H1 (cell line): Measurements from ENCODE around the gene ZMYM4. TPM values are rescaled to one million over a fixed set of nuclear protein-coding genes. Genes with fewer than 3 reads are reported as not detected.

Experiments
- CTCF ChIA-PET: fragments of 300-600 bp; sonication (Branson Sonifier 250); formaldehyde crosslinking; loops from one replicate; lab custom pipeline; 2021; ENCODE audit not compliant: partially characterized antibody; lab: Charles Lee
- POLR2A ChIA-PET: fragments of 300-600 bp; sonication (Branson Sonifier 250); formaldehyde crosslinking; loops from one replicate; lab custom pipeline; 2021; ENCODE audit warnings: inconsistent platforms; ENCODE audit not compliant: partially characterized antibody; lab: Charles Lee
- DNase-seq, 2 experiments: peaks; one replicate each; pipeline versions ENCODE4 v3.0.0 to v3.0.0-alpha.2; 2010 to 2022; ENCODE audit warnings: low spot score in 2 of 2, low read depth in 1 of 2, mixed read lengths in 1 of 2
- FAIRE-seq: peaks from 2 replicates; lab custom pipeline; 2011; peaks lifted over from hg19 to GRCh38; lab: Jason Lieb, UNC
- H2AFZ ChIP-seq: 2 replicates; pipeline ENCODE4 v1.8.1; 2012; ENCODE audit warnings: low read length, inconsistent platforms
- H2AK5ac ChIP-seq: 2 replicates; pipeline ENCODE4 v1.6.1; 2013; ENCODE audit warnings: low read depth, low read length
- H2BK120ac ChIP-seq: replicated peaks from 2 replicates; pipeline ENCODE3; 2013; ENCODE audit warnings: low read depth, low read length, inconsistent platforms
- H2BK12ac ChIP-seq: 2 replicates; pipeline ENCODE4 v1.6.1; 2013; ENCODE audit warnings: low read depth, low read length
- H2BK15ac ChIP-seq: 2 replicates; pipeline ENCODE4 v1.6.1; 2013; ENCODE audit warnings: low read length
- H2BK20ac ChIP-seq: 2 replicates; pipeline ENCODE4 v1.6.1; 2013; ENCODE audit warnings: low read length
- H2BK5ac ChIP-seq: 2 replicates; pipeline ENCODE4 v1.6.1; 2013; ENCODE audit warnings: low read depth, low read length
- H3K14ac ChIP-seq: 2 replicates; pipeline ENCODE4 v1.6.1; 2013; ENCODE audit warnings: inconsistent platforms; ENCODE audit not compliant: insufficient read length
- H3K18ac ChIP-seq: 2 replicates; pipeline ENCODE4 v1.6.1; 2013; ENCODE audit warnings: low read length; ENCODE audit errors: extremely low read depth
- H3K23ac ChIP-seq: 2 replicates; pipeline ENCODE4 v1.6.1; 2013; ENCODE audit warnings: inconsistent platforms; ENCODE audit not compliant: insufficient read length
- H3K23me2 ChIP-seq: 2 replicates; pipeline ENCODE4 v1.6.1; 2013; ENCODE audit warnings: low read depth, low read length
- H3K27ac ChIP-seq: 2 replicates; pipeline ENCODE4 v1.6.1; 2011; ENCODE audit warnings: low read depth, low read length, inconsistent platforms
- H3K27me3 ChIP-seq, 4 experiments: replicated peaks in 1 of 4; 1 replicate in 1 of 4; 2 replicates in 3 of 4; pipeline versions ENCODE4 v1.6.1 to v1.8.1; 2011 to 2013; ENCODE audit warnings: low read length in 3 of 4, mild to moderate bottlenecking in 3 of 4, inconsistent platforms in 2 of 4, mixed read lengths in 2 of 4, moderate library complexity in 1 of 4; ENCODE audit not compliant: control insufficient read depth in 3 of 4, insufficient read depth in 3 of 4; ENCODE audit errors: extremely low read depth in 1 of 4
- H3K36me3 ChIP-seq, 4 experiments: 2 replicates each; pipeline versions ENCODE4 v1.6.1 to v1.8.1; 2011 to 2013; ENCODE audit warnings: mild to moderate bottlenecking in 4 of 4, low read length in 3 of 4, moderate library complexity in 2 of 4, control low read depth in 1 of 4, inconsistent platforms in 1 of 4; ENCODE audit not compliant: insufficient read depth in 4 of 4, control insufficient read depth in 2 of 4
- H3K4ac ChIP-seq: replicated peaks from 2 replicates; pipeline ENCODE3; 2013; ENCODE audit warnings: low read length, low read depth, mixed read lengths, inconsistent platforms; ENCODE audit not compliant: insufficient read length
- H3K4me1 ChIP-seq, 4 experiments: replicated peaks in 1 of 4; 1 replicate in 1 of 4; 2 replicates in 3 of 4; pipeline versions ENCODE4 v1.6.1 to v1.8.1; 2011 to 2013; ENCODE audit warnings: low read length in 3 of 4, inconsistent platforms in 2 of 4, mixed read lengths in 1 of 4; ENCODE audit not compliant: insufficient read depth in 4 of 4, control insufficient read depth in 3 of 4
- H3K4me2 ChIP-seq, 2 experiments: 2 replicates each; pipeline versions ENCODE4 v1.6.1 to v1.8.1; 2011 to 2013; ENCODE audit warnings: low read depth in 2 of 2, low read length in 2 of 2, control low read depth in 1 of 2, inconsistent platforms in 1 of 2, mild to moderate bottlenecking in 1 of 2; ENCODE audit not compliant: insufficient read depth in 1 of 2
- H3K4me3 ChIP-seq, 4 experiments: fragments of 200-600, 300-600 bp in 1 of 4; sonication (generic), shearing (Covaris generic), sonication (Bioruptor Twin) in 1 of 4; 2 replicates each; pipeline versions ENCODE4 v1.5.1 to v1.8.1; 2011 to 2016; ENCODE audit warnings: low read length in 4 of 4, low read depth in 3 of 4, control low read depth in 2 of 4, inconsistent platforms in 2 of 4, mild to moderate bottlenecking in 2 of 4, mixed read lengths in 1 of 4, moderate library complexity in 1 of 4; ENCODE audit not compliant: insufficient read depth in 2 of 4; ENCODE audit errors: extremely low read depth in 1 of 4
- H3K56ac ChIP-seq: replicated peaks from 2 replicates; pipeline ENCODE3; 2013; ENCODE audit warnings: low read depth, mild to moderate bottlenecking, mixed read lengths, low read length, inconsistent platforms; ENCODE audit not compliant: insufficient read length
- H3K79me1 ChIP-seq: 2 replicates; pipeline ENCODE4 v1.6.1; 2013; ENCODE audit warnings: low read depth, low read length, control low read depth
- H3K79me2 ChIP-seq, 2 experiments: 2 replicates each; pipeline versions ENCODE4 v1.6.1 to v1.8.1; 2012 to 2013; ENCODE audit warnings: low read length in 2 of 2, mild to moderate bottlenecking in 2 of 2, inconsistent platforms in 1 of 2; ENCODE audit not compliant: insufficient read depth in 2 of 2, control insufficient read depth in 1 of 2
- H3K9ac ChIP-seq, 4 experiments: replicated peaks in 1 of 4; 1 replicate in 1 of 4; 2 replicates in 3 of 4; pipeline versions ENCODE4 v1.6.1 to v1.8.1; 2011 to 2013; ENCODE audit warnings: low read depth in 3 of 4, low read length in 3 of 4, control low read depth in 2 of 4, mild to moderate bottlenecking in 2 of 4, moderate library complexity in 2 of 4, inconsistent platforms in 1 of 4; ENCODE audit errors: extremely low read depth in 1 of 4
- H3K9me3 ChIP-seq, 2 experiments: 2 replicates each; pipeline versions ENCODE4 v1.6.1 to v1.8.1; 2012 to 2013; ENCODE audit warnings: mild to moderate bottlenecking in 2 of 2, moderate library complexity in 2 of 2, control low read depth in 1 of 2, inconsistent platforms in 1 of 2, low read depth in 1 of 2, low read length in 1 of 2, mixed read lengths in 1 of 2; ENCODE audit not compliant: insufficient read depth in 2 of 2
- H4K20me1 ChIP-seq, 2 experiments: replicated peaks in 1 of 2; 2 replicates each; pipeline versions ENCODE3 to v1.8.1; 2011 to 2013; ENCODE audit warnings: inconsistent platforms in 2 of 2, low read length in 2 of 2, mild to moderate bottlenecking in 1 of 2; ENCODE audit not compliant: insufficient read depth in 2 of 2, control insufficient read depth in 1 of 2
- H4K5ac ChIP-seq: 2 replicates; pipeline ENCODE4 v1.6.1; 2013; ENCODE audit warnings: low read length, low read depth, mixed read lengths, inconsistent platforms; ENCODE audit not compliant: insufficient read length
- H4K8ac ChIP-seq: 2 replicates; pipeline ENCODE4 v1.8.0; 2013; ENCODE audit warnings: mild to moderate bottlenecking, moderate library complexity, low read length, inconsistent platforms; ENCODE audit not compliant: insufficient read depth; ENCODE audit errors: extremely low read depth
- H4K91ac ChIP-seq: replicated peaks from 2 replicates; pipeline ENCODE3; 2013; ENCODE audit warnings: low read length, mixed read lengths, inconsistent platforms; ENCODE audit not compliant: insufficient read length
- BACH1 ChIP-seq: IDR thresholded peaks from 2 replicates; pipeline ENCODE4 v1.6.1; 2012; ENCODE audit warnings: low read length, improper control_type of control experiment
- CREB1 ChIP-seq: IDR thresholded peaks from 2 replicates; pipeline ENCODE4 v1.6.1; 2012; ENCODE audit warnings: inconsistent platforms
- JUN ChIP-seq: IDR thresholded peaks from 2 replicates; pipeline ENCODE4 v1.6.1; 2011; ENCODE audit warnings: low read depth, mild to moderate bottlenecking, improper control_type of control experiment, low read length
- PHF8 ChIP-seq: fragments of 200-600 bp; sonication (generic); conservative IDR thresholded peaks from 2 replicates; pipeline ENCODE4 v1.7.1; 2012; ENCODE audit warnings: low read depth, mild to moderate bottlenecking, inconsistent platforms, low read length, moderate library complexity
- POU5F1 ChIP-seq: IDR thresholded peaks from 2 replicates; pipeline ENCODE4 v1.6.1; 2011; ENCODE audit warnings: low read depth, mild to moderate bottlenecking, low read length, moderate library complexity
- RAD21 ChIP-seq, 2 experiments: IDR thresholded peaks in 1 of 2; conservative IDR thresholded peaks in 1 of 2; 2 replicates each; pipeline ENCODE4 v1.6.1; 2011; ENCODE audit warnings: low read depth in 2 of 2, low read length in 2 of 2, improper control_type of control experiment in 1 of 2, inconsistent platforms in 1 of 2, mild to moderate bottlenecking in 1 of 2, moderate library complexity in 1 of 2
- RXRA ChIP-seq: IDR thresholded peaks from 2 replicates; pipeline ENCODE4 v1.6.1; 2011; ENCODE audit warnings: low read depth, mild to moderate bottlenecking, low read length, moderate library complexity; ENCODE audit not compliant: insufficient read depth
- SIRT6 ChIP-seq: IDR thresholded peaks from one replicate; pipeline ENCODE4 v1.7.1; 2012; ENCODE audit warnings: low read length, inconsistent platforms
- SUZ12 ChIP-seq: fragments of 200-600 bp; sonication (generic); IDR thresholded peaks from 2 replicates; pipeline ENCODE4 v1.6.1; 2012; ENCODE audit warnings: mild to moderate bottlenecking, inconsistent platforms, low read length, moderate library complexity, mixed read lengths
- TAF7 ChIP-seq: optimal IDR thresholded peaks from 2 replicates; pipeline ENCODE3; 2011; ENCODE audit warnings: low read depth, mild to moderate bottlenecking, inconsistent platforms, low read length, moderate library complexity, borderline replicate concordance
- WGBS, 2 experiments: shearing (Covaris generic) in 1 of 2; methylation state at CpG; one replicate each; pipeline versions ENCODE4 v1.1.6 to v1.1.7; 2013 to 2015; ENCODE audit warnings: low lambda C conversion rate in 2 of 2, mixed read lengths in 2 of 2, inconsistent platforms in 1 of 2, low coverage in 1 of 2, missing lambda C conversion rate in 1 of 2; ENCODE audit not compliant: insufficient replicate concordance in 2 of 2, insufficient coverage in 1 of 2, insufficient read length in 1 of 2; ENCODE audit errors: extremely low coverage in 1 of 2, missing lambda C conversion rate in 1 of 2; 5-methylcytosine and 5-hydroxymethylcytosine counted together
- polyA plus RNA-seq, 7 experiments: library from polyadenylated mRNA; depleted of rRNA in 3 of 7; stranded (reverse) in 5 of 7; unstranded in 2 of 7; fragments of >200 nt in 5 of 7; fragments of 200-250 nt in 2 of 7; gene quantifications; 1 replicate in 5 of 7; 2 replicates in 1 of 7; 4 replicates in 1 of 7; pipeline versions ENCODE4 v1.2.1 to v1.2.3, GENCODE V29; 2011 to 2013; ENCODE audit warnings: missing spikeins in 2 of 7, mixed read lengths in 2 of 7
- total RNA-seq: library from RNA; stranded (reverse); fragmentation: NEBNext Ultra II Directional; extraction: Animal tissue kit (Norgen Biotek cat#: 25700); gene quantifications from 2 replicates; pipeline ENCODE4 v1.2.1, GENCODE V29; 2021
- TF ChIP-seq, protein P1 (sequence below): IDR thresholded peaks from 2 replicates; pipeline ENCODE4 v1.6.1; 2012; ENCODE audit warnings: low read length, inconsistent platforms
- TF ChIP-seq, protein P2 (sequence below): IDR thresholded peaks from 2 replicates; pipeline ENCODE4 v1.6.1; 2011; ENCODE audit warnings: low read length, improper control_type of control experiment

ZMYM4 gene
- total and polyA plus RNA-seq, 2 of the 8 experiments (the other 6 are each of a cell fraction or from before 2014, with no cell fraction given): 16.7 to 81.3 TPM

DNA sequence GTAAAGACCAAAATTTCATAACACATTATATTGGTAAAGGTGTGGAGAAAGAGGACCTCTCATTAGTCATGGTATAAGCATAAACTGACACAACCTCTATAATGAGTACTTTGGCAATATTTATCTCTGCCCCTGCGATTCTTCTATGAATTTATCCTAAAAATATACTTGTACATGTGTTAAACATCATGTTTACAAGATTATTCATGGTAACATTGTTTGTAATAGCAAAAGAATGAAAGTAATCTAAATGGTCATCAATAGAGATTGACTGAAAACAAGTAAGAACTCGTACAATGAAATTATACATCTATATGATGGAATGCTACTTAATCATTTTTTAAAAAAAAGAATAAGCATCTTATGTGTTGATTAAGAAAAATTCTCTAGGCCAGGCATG lies 192.3 kb downstream of the ZMYM4 start:
- Histone ChIP-seq H4K5ac (no peak overlapping the region), H4K8ac (no peak overlapping the region), H3K4me2 (no peak overlapping the region), H3K18ac (no peak overlapping the region), H3K79me1 (no peaks in the 10 kb centered on the region), H3K79me2 (no peaks in the 10 kb centered on the region), H3K23me2 (no peaks in the 10 kb centered on the region), H2BK20ac (no peak overlapping the region), H3K14ac (no peak overlapping the region), H3K27me3 (no peaks in the 10 kb centered on the region), H3K36me3 (peaks cover 4 to 40% (median 25%) of the 10 kb centered on the region in 4 experiments; a peak in 6 of 8 replicates), H4K91ac (no peak overlapping the region), H3K23ac (no peak overlapping the region), H2AFZ (no peak overlapping the region), H3K4me3 (no peak overlapping the region), H4K20me1 (no peaks in the 10 kb centered on the region), H3K9me3 (peaks cover 9 to 10% of the 10 kb centered on the region in 2 experiments), H2BK5ac (no peak overlapping the region), H2AK5ac (no peak overlapping the region), H3K56ac (no peak overlapping the region), H2BK12ac (no peak overlapping the region), H3K4ac (no peak overlapping the region), H3K4me1 (no peaks in the 10 kb centered on the region), H2BK120ac (no peak overlapping the region), H3K27ac (no peak overlapping the region), H2BK15ac (no peak overlapping the region), H3K9ac (no peak overlapping the region)
- POLR2A ChIA-PET: no interaction called here
- DNase-seq (no peak), FAIRE-seq (no peak)
- WGBS, 2 experiments: 85% methylated on average over 2 of the region's 2 CpGs; no CpG with 5 or more reads in 1 of the 2 experiments
- CTCF ChIA-PET: interaction anchor here (1.5 kb wide), 1 partner anchor 77 kb away, joined by 3 read pairs; no protein-coding TSS in a partner anchor
- TF ChIP-seq RXRA (no peak), SUZ12 (no peak), PHF8 (no peak), CREB1 (no peak), RAD21 (IDR thresholded peaks at IDR 0.05 in 1 of 2, conservative IDR thresholded peaks at IDR 0.05 in 1 of 2; ENCODE audit: low read depth in 2 of 2, low read length in 2 of 2) (no peak), TAF7 (no peak), BACH1 (no peak), JUN (no peak), SIRT6 (no peak), POU5F1 (no peak)
- TF ChIP-seq, protein P1, sequence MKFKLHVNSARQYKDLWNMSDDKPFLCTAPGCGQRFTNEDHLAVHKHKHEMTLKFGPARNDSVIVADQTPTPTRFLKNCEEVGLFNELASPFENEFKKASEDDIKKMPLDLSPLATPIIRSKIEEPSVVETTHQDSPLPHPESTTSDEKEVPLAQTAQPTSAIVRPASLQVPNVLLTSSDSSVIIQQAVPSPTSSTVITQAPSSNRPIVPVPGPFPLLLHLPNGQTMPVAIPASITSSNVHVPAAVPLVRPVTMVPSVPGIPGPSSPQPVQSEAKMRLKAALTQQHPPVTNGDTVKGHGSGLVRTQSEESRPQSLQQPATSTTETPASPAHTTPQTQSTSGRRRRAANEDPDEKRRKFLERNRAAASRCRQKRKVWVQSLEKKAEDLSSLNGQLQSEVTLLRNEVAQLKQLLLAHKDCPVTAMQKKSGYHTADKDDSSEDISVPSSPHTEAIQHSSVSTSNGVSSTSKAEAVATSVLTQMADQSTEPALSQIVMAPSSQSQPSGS: no peak
- TF ChIP-seq, protein P2, sequence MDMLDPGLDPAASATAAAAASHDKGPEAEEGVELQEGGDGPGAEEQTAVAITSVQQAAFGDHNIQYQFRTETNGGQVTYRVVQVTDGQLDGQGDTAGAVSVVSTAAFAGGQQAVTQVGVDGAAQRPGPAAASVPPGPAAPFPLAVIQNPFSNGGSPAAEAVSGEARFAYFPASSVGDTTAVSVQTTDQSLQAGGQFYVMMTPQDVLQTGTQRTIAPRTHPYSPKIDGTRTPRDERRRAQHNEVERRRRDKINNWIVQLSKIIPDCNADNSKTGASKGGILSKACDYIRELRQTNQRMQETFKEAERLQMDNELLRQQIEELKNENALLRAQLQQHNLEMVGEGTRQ: no peak
